GM19467 (cell line): ENCODE measurements around the gene TMPRSS7.
A peak's percentile ranks its signal among the peaks of the same experiment; 100 is the strongest.

Source experiments
- ATAC-seq: cut with Tn5 transposase; IDR thresholded peaks from one replicate; pipeline ENCODE4 v1.9.1; 2021; ENCODE audit warnings: mild to moderate bottlenecking, moderate library complexity; ENCODE audit not compliant: unreplicated experiment

TMPRSS7 gene

GRCh38 chr3:112093180-112093522 is 58.6 kb downstream of the TMPRSS7 start:
- no peak for ATAC-seq

GRCh38 chr3:112095731-112096130 is 61.2 kb downstream of the TMPRSS7 start:
- no peak for ATAC-seq

DNA sequence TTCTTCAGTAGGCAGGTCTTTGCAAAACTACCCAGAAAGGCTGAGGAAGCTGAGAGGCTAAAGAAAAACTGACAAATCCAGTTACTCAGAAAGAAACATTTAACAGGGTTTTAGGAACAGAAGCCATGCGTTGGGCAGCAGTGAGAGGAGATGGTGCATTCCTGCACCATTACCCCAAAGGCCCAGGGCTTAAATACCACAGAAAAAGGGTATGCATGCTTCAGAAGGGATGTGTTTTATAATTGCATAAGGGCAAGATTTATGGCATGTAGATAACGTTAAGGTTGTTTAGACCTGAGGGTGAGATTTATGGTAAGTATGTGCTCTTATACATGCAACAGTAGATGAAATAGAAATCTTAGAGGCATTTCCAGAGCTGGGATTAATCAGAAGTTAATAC is 61.6 kb downstream of the TMPRSS7 start:
- no peak for ATAC-seq

DNA sequence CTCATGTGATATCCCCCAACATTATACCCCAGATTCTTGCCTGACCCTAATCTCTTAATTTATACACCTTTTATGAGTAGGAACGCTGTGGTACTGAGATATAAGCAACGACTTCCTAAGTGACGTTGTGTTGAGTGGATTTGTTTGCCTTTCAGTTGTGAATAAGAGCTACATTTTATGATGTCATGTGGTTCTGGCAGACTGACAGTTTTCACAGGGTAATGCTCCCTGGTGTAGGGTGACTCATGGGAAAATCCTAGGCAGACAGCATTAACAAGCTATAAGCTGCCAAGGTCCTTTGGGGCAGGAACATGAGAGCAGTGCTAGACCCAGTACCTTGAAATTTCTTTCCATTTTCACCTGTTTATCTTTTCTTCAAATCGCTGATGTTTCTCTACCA is 62.8 kb downstream of the TMPRSS7 start:
- no peak for ATAC-seq

DNA sequence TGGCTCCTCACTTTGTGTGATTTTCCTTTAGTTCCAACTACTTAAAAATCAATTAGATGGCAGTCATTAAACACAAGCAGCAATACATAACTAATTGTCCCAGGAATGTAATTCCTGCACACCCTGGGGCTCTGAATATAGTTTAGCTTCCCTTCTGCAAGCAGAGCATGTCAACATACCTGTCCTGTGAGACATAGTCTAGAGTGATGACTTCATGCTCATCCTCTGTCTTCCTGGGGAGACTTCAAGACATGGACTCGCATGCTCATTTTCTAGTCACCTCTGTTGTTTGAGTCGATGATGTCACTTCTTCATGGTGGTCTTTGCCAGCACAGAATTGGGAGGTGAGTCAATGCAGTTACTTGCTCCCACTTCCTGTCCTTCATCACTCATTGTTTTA is 67.4 kb downstream of the TMPRSS7 start:
- ATAC-seq, result no peak

DNA sequence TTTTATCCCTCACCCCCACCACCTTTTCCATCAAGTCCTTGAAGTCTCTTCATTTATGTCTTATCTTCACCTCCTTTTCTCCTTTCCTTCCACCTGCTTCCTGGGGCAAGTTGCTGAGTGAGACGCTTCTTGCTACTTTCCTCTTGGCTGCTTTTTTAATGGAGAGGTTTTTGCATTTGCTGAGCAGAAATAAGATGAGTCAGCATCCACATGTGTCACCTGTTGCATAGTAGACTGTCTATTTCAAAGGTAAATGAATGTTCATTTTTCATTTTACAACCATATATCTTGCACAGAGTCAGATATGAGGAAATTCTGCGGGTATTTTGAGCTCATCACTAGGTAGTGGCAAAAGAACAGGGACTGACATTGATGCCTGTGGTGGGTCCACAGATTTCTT is 70.2 kb downstream of the TMPRSS7 start:
- no peak for ATAC-seq

GRCh38 chr3:112109322-112109721 is 74.8 kb downstream of the TMPRSS7 start:
- no peak for ATAC-seq

- ATAC-seq, result peak; percentile 71
These were observed 77.4 kb downstream of the TMPRSS7 start for GRCh38 chr3:112111785-112112402.

DNA sequence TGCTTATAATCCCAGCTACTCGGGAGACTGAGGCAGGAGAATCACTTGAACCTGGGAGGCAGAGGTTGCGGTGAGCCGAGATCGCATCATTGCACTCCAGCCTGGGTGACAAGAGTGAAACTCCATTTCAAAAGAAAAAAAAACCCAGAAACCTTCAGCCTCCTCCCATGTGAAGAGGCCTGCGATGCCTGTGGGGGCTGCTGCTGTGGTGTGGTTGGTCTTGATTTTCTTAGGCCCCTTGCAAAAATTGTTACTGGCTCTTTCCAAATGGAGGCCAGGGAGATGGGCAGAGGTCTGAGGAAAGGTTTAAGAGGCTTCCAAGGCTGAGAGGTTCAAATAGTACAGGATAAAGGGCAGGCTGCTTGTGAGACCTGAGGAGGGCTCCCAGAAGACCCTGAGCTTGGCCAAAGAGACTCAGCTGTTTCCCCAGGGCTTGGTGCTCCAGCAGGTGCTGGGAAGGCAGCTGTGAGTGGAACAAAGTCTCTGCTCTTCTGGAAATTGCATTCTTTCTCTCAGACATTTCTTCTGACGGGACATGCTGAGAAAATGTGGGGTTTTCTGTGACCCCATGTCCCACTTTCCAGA is 80.1 kb downstream of the TMPRSS7 start:
- no peak for ATAC-seq

GRCh38 chr3:112115161-112115739 is 80.7 kb downstream of the TMPRSS7 start:
- no peak for ATAC-seq

- no peak for ATAC-seq
These were observed 81.4 kb downstream of the TMPRSS7 start for GRCh38 chr3:112115806-112116383.

- ATAC-seq, result no peak
These were observed 82.2 kb downstream of the TMPRSS7 start for GRCh38 chr3:112116748-112117186.

DNA sequence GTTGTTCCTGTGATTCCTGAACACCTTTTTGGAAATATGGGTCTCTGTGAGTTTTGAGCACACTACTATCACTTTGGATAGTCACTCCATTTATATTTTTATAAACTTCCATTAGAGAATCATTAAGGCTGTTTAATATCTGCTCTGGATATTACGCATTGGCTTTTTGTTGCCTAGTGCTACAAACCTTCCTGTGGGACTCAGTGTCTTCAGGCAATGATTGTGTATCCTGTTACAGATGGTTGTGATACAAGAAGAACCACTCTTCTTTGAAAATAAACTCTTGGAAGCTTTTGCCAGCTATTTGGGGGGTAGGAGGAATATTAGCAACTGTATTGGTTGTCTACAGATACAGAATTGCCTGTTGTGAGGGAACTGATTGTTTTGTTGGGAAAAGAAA is 82.9 kb downstream of the TMPRSS7 start:
- ATAC-seq, result no peak

DNA sequence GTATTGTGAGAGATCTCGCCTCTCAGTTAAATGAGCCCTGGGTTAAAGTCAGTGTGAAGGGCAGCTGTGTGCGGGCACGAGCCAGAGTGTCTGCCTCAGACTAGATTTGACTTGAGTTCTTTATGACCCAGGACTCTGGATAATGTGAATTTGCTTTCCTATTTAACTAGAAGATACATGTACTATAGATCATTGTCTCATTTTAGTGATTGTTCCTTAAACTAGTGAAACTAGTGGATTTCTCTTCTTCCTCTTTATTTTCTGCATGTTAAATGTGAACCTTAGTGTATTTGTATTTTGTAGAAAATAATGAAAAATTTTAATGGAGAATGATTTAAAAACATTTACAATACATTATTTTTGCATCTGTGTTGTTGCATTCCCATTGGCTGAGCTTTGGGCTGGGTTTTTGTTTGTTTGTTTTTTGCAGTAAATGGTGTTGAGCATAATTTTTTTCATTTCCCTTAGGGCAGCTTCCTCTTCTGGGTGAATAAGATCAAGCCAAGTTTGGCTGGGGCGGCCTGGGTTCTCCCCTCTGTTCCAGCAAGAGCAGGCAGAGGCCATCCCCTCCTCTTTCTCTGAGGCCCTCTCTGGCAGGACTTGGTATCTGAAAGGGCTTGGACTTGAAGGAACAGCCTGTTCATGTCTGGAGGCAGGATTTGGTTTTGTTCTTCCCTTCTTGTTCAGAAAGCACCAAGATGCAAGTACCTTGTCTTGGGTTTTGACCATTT is 83.5 kb downstream of the TMPRSS7 start:
- ATAC-seq, result peak; percentile 31

GRCh38 chr3:112119962-112120836 is 85.7 kb downstream of the TMPRSS7 start:
- no peak for ATAC-seq

GRCh38 chr3:112121577-112122547 is 87.3 kb downstream of the TMPRSS7 start:
- no peak for ATAC-seq

- no peak for ATAC-seq
These were observed 88.3 kb downstream of the TMPRSS7 start for GRCh38 chr3:112122870-112123269.

- ATAC-seq, result no peak
These were observed 89.0 kb downstream of the TMPRSS7 start for GRCh38 chr3:112123548-112123947.

GRCh38 chr3:112124907-112125607 is 90.5 kb downstream of the TMPRSS7 start:
- ATAC-seq, result no peak
